Measurements from ENCODE around the gene PRCC.

PRCC gene

DNA sequence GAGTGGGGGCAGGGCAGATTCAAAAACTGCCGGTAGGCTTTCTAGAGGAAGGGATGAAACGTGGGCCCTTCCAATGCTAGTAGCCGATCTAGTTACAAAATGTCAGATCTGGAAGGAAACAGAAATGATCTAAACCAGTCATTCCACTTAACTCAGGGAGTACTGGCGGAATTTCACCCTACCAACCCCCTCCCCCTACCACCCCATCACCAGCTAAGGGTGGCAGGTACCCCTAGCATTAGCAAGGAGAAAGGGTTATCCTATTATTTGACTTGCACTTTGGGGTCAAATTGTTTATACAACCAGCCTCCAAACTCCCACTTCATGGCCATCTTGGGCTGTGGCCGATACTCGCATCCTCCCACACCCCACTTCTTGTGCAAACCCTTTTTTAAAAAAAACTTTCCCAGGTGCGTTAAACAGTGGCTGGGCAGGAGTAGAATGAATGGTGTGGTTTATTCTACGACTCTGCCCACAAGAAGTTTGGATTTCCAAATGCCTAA lies 25.8 kb upstream of the PRCC start:
- TF ChIP-seq, protein P1, sequence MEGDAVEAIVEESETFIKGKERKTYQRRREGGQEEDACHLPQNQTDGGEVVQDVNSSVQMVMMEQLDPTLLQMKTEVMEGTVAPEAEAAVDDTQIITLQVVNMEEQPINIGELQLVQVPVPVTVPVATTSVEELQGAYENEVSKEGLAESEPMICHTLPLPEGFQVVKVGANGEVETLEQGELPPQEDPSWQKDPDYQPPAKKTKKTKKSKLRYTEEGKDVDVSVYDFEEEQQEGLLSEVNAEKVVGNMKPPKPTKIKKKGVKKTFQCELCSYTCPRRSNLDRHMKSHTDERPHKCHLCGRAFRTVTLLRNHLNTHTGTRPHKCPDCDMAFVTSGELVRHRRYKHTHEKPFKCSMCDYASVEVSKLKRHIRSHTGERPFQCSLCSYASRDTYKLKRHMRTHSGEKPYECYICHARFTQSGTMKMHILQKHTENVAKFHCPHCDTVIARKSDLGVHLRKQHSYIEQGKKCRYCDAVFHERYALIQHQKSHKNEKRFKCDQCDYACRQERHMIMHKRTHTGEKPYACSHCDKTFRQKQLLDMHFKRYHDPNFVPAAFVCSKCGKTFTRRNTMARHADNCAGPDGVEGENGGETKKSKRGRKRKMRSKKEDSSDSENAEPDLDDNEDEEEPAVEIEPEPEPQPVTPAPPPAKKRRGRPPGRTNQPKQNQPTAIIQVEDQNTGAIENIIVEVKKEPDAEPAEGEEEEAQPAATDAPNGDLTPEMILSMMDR (conservative IDR thresholded peaks at IDR 0.05): no peak

DNA sequence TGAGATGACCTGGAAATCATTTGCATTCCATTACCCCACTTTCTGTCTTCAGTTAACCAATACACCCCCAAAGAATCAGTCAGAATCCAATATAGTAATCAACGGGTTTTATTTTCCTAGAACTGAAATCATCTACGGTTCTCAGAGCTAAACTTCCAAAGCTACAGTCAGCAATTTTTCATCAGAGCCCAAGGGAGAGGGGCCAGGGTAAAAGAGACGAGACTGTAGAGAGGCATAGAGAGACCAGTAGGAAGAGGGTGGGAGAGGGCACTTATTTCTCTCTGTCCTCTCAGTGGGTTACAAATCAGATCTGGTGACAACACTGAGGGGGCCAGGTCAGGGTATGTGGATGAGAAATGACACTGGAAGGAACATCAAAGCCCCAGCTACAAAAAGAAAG lies 25.3 kb upstream of the PRCC start:
- TF ChIP-seq, protein P1 (conservative IDR thresholded peaks at IDR 0.05): no peak
- H3K27ac ChIP-seq: peak overlapping the region; percentile 84

More for the DNA sequence above, 25.8 kb upstream of the PRCC start:
- peak overlapping the region; percentile 84 for H3K27ac ChIP-seq

DNA sequence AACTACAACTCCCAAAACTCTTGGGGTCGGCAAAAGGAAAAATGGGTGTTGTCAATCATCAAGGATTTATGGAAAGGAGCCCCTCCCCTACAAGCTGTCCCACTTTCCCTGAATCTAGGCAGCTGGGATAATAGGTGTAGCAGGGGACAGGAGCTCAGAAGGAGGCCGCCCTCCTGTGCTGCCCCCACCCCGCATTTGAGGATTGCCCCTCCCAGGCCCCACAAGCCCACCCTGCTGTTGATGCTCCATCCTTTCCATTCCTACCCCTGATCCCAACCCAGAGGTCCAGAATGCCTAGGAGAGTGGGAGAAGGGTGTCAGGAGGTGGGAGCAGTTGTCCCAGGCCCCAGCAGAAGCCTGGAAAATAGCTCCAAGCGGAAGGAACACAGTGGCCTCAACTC lies 24.5 kb upstream of the PRCC start:
- TF ChIP-seq, protein P1 (conservative IDR thresholded peaks at IDR 0.05): no peak
- H3K27ac ChIP-seq: no peak overlapping the region; the same call in 1 of the 2 replicates

DNA sequence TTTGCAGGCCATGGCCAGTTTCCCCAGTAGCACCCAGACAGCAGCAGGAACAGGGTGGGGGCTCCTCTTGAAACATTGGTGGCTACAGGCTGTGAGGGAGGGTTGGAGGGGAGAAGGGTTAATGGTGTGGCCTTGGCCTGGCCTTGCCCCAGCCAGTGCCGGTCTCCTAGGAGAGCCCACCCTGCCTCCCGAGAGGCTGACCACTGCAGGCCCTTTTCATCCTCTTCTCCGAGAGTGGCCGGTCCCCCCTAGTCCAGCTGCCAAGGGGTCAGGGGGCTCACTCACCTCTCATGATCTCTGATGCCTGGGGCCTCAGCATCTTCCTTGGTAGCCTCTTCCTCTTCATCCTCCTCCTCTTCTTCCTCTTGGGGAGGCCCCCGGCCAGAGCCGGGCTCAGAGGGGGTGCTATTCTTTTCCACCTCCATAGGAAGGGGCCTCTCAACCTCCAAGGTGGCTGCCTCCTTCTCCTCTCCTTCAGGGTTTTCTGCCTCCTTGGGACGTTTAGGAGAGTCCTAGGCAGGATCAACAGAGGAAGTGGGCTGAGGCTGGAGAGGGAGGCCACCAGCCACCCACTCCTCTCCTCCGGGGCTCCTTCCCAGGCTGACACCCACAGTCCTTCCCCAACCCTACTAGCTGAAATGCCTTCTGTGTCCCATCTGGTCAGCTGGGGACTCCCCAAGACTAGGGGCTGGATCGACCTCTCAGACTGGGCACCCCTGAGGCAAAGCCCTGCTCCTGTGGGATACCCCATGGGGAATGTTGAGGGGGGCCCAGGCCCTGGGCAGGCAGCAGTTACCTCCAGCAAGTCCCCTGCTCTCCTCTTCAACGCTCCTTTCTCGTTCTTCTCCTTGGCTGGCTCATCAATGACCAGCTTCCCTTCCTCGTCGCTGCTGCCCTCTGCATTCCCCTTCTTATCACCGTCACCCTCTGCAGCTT lies 23.7 kb upstream of the PRCC start:
- no peak overlapping the region for H3K27ac ChIP-seq
- TF ChIP-seq, protein P1 (conservative IDR thresholded peaks at IDR 0.05): no peak

DNA sequence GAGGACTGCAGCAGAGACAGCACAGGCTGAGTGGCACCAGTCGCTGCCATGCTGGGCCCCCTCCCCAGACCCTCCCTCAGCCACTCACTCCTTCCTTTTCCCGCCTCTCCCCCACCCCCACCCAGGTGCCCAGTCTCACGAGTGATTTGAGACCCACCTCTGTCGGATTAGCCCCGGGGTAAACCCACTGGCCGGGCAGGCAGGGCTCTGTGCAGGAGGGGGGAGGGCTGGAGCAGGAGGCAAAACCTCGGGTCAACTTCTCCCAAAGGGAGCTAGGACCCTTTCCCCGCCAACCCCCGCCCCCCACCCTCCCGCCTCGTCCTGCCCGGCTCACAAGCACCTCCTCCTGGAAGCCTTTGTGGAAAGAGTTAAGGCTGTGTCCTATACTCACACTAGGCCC lies 23.0 kb upstream of the PRCC start:
- no peak overlapping the region for H3K27ac ChIP-seq
- TF ChIP-seq, protein P1 (conservative IDR thresholded peaks at IDR 0.05): no peak

DNA sequence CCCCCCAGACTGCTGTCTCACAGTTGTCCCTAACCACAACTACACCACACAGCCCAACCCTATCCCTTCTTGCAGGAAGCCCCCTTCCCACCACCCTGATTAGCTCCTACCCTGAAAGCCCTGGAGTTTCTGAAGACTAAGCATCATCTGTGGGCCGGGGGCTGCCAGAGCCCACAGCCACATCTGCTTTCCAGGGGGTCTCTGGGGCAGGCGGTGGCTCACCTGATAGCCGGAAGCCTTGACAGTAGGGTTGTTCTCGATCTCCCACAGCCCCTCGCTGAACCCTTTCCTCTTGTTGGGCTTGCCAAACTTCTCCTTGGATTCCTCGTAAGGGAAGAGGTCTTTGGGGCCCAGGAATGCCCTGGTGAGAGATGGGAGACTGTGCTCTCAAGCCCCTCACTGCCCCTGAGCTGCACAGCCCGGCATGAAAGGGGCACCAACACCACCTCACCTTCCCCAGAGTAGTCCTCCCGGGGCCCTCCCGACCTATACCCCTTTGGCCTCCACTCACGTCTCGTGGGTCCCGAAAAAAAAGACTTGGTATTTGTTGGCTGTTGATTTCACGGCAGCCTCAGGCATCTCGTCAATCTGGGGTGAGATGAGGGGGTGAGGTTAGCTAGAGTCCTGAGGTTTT lies 22.4 kb upstream of the PRCC start:
- no peak overlapping the region for H3K27ac ChIP-seq
- TF ChIP-seq, protein P1 (conservative IDR thresholded peaks at IDR 0.05): no peak

DNA sequence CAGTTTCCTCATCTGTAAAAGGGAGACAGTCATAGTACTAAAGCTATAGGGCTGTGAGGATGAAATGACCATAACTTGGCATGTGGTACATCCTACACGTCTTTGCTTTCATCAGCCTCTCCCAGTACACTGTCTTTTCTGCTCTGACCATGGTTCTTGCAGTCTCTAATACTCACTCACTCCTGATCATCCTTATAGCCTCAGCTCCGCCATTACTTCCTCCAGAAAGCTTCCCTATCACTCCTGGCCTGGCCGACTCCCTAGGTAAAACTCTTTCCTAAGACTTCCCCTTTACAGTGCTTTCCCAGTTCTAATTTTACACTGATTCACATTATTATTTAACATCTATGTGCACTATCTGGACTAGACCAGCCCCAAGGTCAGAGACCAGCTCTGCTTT lies 21.5 kb upstream of the PRCC start:
- H3K27ac ChIP-seq: 0 out of 2 replicates have a peak overlapping the region, but pooled peaks have one; percentile 36
- TF ChIP-seq, protein P1 (conservative IDR thresholded peaks at IDR 0.05): no peak

All from VCaP (cell line).